ENCODE measurements around the gene ZFYVE28.

- TF ChIP-seq GATA3 (IDR thresholded peaks at IDR 0.05; ENCODE audit: low read depth, low read length) (no peak), GATA2 (IDR thresholded peaks at IDR 0.05; ENCODE audit: low read depth, low read length) (no peak)
Observed at GRCh38 chr4:2287594-2287915, 130.9 kb downstream of the ZFYVE28 start.

Measured in SH-SY5Y (cell line).